GM12873 (cell line): ENCODE measurements around the gene VEPH1.

Experiments
- CTCF ChIP-seq: IDR thresholded peaks from 2 replicates; pipeline ENCODE4 v1.5.1; 2012; ENCODE audit warnings: low read depth, mild to moderate bottlenecking, moderate library complexity, low read length, control low read depth; ENCODE audit not compliant: insufficient read depth; ENCODE audit errors: missing control alignments

The VEPH1 gene

GRCh38 chr3:157239082-157239704 lies 264.0 kb downstream of the VEPH1 start:
- peak; percentile 100 for TF ChIP-seq CTCF

- no peak for TF ChIP-seq CTCF
These were observed 264.8 kb downstream of the VEPH1 start for GRCh38 chr3:157238457-157238856.

- no peak for TF ChIP-seq CTCF
These were observed 265.3 kb downstream of the VEPH1 start for GRCh38 chr3:157237886-157238285.

GRCh38 chr3:157235291-157235690 lies 267.9 kb downstream of the VEPH1 start:
- no peak for TF ChIP-seq CTCF

GRCh38 chr3:157233923-157234322 lies 269.3 kb downstream of the VEPH1 start:
- no peak for TF ChIP-seq CTCF

GRCh38 chr3:157232141-157232540 lies 271.1 kb downstream of the VEPH1 start:
- TF ChIP-seq CTCF: no peak

GRCh38 chr3:157231071-157231470 lies 272.1 kb downstream of the VEPH1 start:
- no peak for TF ChIP-seq CTCF
